ENCODE data around the gene TYMP. TPM values are rescaled to one million over a fixed set of nuclear protein-coding genes. Genes with fewer than 3 reads are reported as not detected.

Gene TYMP
- total RNA-seq, 1 experiment from 2014 or later, result 41.0 TPM

GRCh38 chr22:50483106-50483505 lies 46.7 kb downstream of the TYMP start:
- no peak overlapping the region for H3K27ac Mint-ChIP-seq (ENCODE audit: low read depth, unreplicated experiment)
- BruUV-seq (replicated peaks), result no TSS peak
- TF ChIP-seq CTCF (IDR thresholded peaks at IDR 0.05; ENCODE audit: unreplicated experiment), result no peak

GRCh38 chr22:50482107-50483074 lies 47.4 kb downstream of the TYMP start:
- H3K36me3 Mint-ChIP-seq (ENCODE audit: insufficient read depth, unreplicated experiment), result no peaks in the 10 kb centered on the region
- DNase-seq (ENCODE audit: unreplicated experiment), result no peak
- intact Hi-C loops (cut with micrococcal nuclease), result no loop called here
- BruUV-seq (replicated peaks), result no TSS peak
- H3K27ac Mint-ChIP-seq (ENCODE audit: low read depth, unreplicated experiment), result no peak overlapping the region
- H3K9me3 Mint-ChIP-seq (ENCODE audit: unreplicated experiment), result no peaks in the 10 kb centered on the region
- ChIA-PET POLR2A (interaction anchor here (0.6 kb wide), 1 partner anchor 120 kb away, joined by 3 read pairs; no protein-coding TSS in a partner anchor), CTCF (no interaction called here)
- H3K4me3 Mint-ChIP-seq (ENCODE audit: unreplicated experiment), result peak overlapping the region; percentile 67
- H3K27me3 Mint-ChIP-seq (ENCODE audit: insufficient read depth, unreplicated experiment), result no peaks in the 10 kb centered on the region
- peaks cover 16% of the 10 kb centered on the region for H3K4me1 Mint-ChIP-seq (ENCODE audit: insufficient read depth, unreplicated experiment)
- TF ChIP-seq CTCF (IDR thresholded peaks at IDR 0.05; ENCODE audit: unreplicated experiment), result no peak

More at GRCh38 chr22:50483106-50483505, 46.7 kb downstream of the TYMP start:
- intact Hi-C loops (cut with micrococcal nuclease), result no loop called here
- Mint-ChIP-seq H3K4me3 (ENCODE audit: unreplicated experiment) (peak overlapping the region; percentile 19), H3K36me3 (ENCODE audit: insufficient read depth, unreplicated experiment) (no peaks in the 10 kb centered on the region), H3K27me3 (ENCODE audit: insufficient read depth, unreplicated experiment) (no peaks in the 10 kb centered on the region), H3K9me3 (ENCODE audit: unreplicated experiment) (no peaks in the 10 kb centered on the region), H3K4me1 (ENCODE audit: insufficient read depth, unreplicated experiment) (peaks cover 15% of the 10 kb centered on the region)
- no peak for DNase-seq (ENCODE audit: unreplicated experiment)
- ChIA-PET POLR2A (interaction anchor here (0.6 kb wide), 1 partner anchor 121 kb away, joined by 3 read pairs; no protein-coding TSS in a partner anchor), CTCF (no interaction called here)

- H3K27me3 Mint-ChIP-seq (ENCODE audit: insufficient read depth, unreplicated experiment), result no peaks in the 10 kb centered on the region
- H3K27ac Mint-ChIP-seq (ENCODE audit: low read depth, unreplicated experiment), result no peak within 1 kb of the TSS
- H3K4me3 Mint-ChIP-seq (ENCODE audit: unreplicated experiment), result peak within 1 kb of the TSS; percentile 67
- no peaks in the 10 kb centered on the region for H3K36me3 Mint-ChIP-seq (ENCODE audit: insufficient read depth, unreplicated experiment)
- DNase-seq (ENCODE audit: unreplicated experiment), result no peak
- BruUV-seq (replicated peaks), result no TSS peak
- peaks cover 24% of the 10 kb centered on the region for H3K4me1 Mint-ChIP-seq (ENCODE audit: insufficient read depth, unreplicated experiment)
- TF ChIP-seq CTCF (IDR thresholded peaks at IDR 0.05; ENCODE audit: unreplicated experiment), result no peak
- no peaks in the 10 kb centered on the region for H3K9me3 Mint-ChIP-seq (ENCODE audit: unreplicated experiment)
- ChIA-PET POLR2A (no interaction called here), CTCF (no interaction called here)
- intact Hi-C loops (cut with micrococcal nuclease), result no loop called here
These were observed 48.2 kb downstream of the TYMP start, which contains the start of gene ADM2 for GRCh38 chr22:50481440-50482106. Gene ADM2 (plus strand): TSS chr22:50481543. CDS start chr22:50481848, 305 bp downstream.

GRCh38 chr22:50481045-50481439 lies 48.8 kb downstream of the TYMP start:
- no peak for DNase-seq (ENCODE audit: unreplicated experiment)
- CTCF ChIA-PET, result no interaction called here
- Mint-ChIP-seq H3K27ac (ENCODE audit: low read depth, unreplicated experiment) (no peak overlapping the region), H3K27me3 (ENCODE audit: insufficient read depth, unreplicated experiment) (no peaks in the 10 kb centered on the region), H3K36me3 (ENCODE audit: insufficient read depth, unreplicated experiment) (no peaks in the 10 kb centered on the region), H3K4me3 (ENCODE audit: unreplicated experiment) (peak overlapping the region; percentile 50), H3K4me1 (ENCODE audit: insufficient read depth, unreplicated experiment) (peaks cover 22% of the 10 kb centered on the region), H3K9me3 (ENCODE audit: unreplicated experiment) (no peaks in the 10 kb centered on the region)
- intact Hi-C loops (cut with micrococcal nuclease), result no loop called here
- BruUV-seq (replicated peaks), result no TSS peak
- POLR2A ChIA-PET, result interaction anchor here (1.0 kb wide), 1 partner anchor 39 kb away, joined by 3 read pairs; no protein-coding TSS in a partner anchor
- TF ChIP-seq CTCF (IDR thresholded peaks at IDR 0.05; ENCODE audit: unreplicated experiment), result no peak
